Measurements from ENCODE around the gene UBL4A.

DNA sequence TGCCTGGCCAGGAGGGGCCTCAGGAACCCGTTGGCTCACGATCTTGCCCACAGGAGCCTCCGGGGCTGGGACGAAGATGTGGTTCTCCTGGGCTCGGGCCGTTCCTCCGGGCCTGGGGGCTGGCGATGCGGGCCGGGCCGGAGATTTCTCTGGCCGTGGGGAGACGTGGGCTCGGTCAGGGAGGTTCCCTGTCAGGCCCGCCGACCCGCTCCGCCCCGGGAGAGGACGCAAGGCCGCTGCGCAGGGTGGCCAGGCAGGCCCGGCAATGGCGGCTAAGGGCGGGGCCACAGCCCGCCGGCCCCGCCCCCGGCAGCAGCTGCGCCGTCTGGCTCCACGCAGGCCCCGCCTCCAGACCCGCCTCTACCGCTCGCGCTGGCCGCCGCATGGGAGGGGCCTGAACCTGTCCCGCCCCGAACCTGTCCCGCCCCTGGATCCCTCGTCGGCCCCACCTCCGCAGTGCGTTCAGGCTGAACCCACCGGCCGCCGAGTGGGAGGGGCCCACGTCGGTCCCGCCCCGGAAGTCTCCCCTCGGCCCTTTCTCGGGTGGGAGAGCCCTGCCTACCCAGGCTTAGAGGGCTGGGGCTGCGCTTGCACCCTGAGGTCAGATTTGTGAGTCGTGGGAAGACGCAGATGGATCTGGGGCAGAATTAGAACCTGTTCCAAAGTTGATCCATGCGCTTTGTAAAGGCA, 29.7 kb upstream of the UBL4A start, which contains the start of gene FAM3A:
- TF ChIP-seq, protein P1, sequence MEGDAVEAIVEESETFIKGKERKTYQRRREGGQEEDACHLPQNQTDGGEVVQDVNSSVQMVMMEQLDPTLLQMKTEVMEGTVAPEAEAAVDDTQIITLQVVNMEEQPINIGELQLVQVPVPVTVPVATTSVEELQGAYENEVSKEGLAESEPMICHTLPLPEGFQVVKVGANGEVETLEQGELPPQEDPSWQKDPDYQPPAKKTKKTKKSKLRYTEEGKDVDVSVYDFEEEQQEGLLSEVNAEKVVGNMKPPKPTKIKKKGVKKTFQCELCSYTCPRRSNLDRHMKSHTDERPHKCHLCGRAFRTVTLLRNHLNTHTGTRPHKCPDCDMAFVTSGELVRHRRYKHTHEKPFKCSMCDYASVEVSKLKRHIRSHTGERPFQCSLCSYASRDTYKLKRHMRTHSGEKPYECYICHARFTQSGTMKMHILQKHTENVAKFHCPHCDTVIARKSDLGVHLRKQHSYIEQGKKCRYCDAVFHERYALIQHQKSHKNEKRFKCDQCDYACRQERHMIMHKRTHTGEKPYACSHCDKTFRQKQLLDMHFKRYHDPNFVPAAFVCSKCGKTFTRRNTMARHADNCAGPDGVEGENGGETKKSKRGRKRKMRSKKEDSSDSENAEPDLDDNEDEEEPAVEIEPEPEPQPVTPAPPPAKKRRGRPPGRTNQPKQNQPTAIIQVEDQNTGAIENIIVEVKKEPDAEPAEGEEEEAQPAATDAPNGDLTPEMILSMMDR (IDR thresholded peaks at IDR 0.05) = no peak
- no peak for TF ChIP-seq ZFX (IDR thresholded peaks at IDR 0.05; ENCODE audit: borderline replicate concordance)

Data from 22Rv1 (cell line).